WTC11 (cell line): ENCODE data around the gene DNAH1. TPM values are rescaled to one million over a fixed set of nuclear protein-coding genes. Genes with fewer than 3 reads are reported as not detected.

Source experiments
- ATAC-seq: fragments of 200-7000 bp; cut with Tn5 transposase; 2 replicates; pipeline ENCODE4 v1.10.0; 2021; ENCODE audit warnings: mild to moderate bottlenecking, moderate library complexity
- CTCF ChIA-PET: fragments of 300-600 bp; sonication (Branson Sonifier 250); formaldehyde crosslinking; loops from one replicate; lab custom pipeline; 2021; ENCODE audit warnings: antibody characterized with exemption; lab: Charles Lee
- POLR2A ChIA-PET: fragments of 350-600 bp; sonication (Branson Sonifier 250); formaldehyde crosslinking; loops from one replicate; lab custom pipeline; 2021; ENCODE audit warnings: antibody characterized with exemption; lab: Charles Lee
- DNase-seq: peaks from one replicate; pipeline ENCODE4 v3.0.0; 2021; ENCODE audit warnings: low spot score
- H3K27ac Mint-ChIP-seq: 2 replicates; pipeline ENCODE4 v1.8.0; 2021; ENCODE audit warnings: mixed read lengths
- H3K27me3 Mint-ChIP-seq: 2 replicates; pipeline ENCODE4 v1.8.0; 2021; ENCODE audit warnings: low read depth, mild to moderate bottlenecking, moderate library complexity, mixed read lengths
- H3K36me3 Mint-ChIP-seq: 2 replicates; pipeline ENCODE4 v1.8.0; 2021; ENCODE audit warnings: mixed read lengths
- H3K4me1 Mint-ChIP-seq: 2 replicates; pipeline ENCODE4 v1.8.0; 2022; ENCODE audit warnings: mixed read lengths
- H3K4me3 Mint-ChIP-seq: 2 replicates; pipeline ENCODE4 v1.8.0; 2021; ENCODE audit warnings: mild to moderate bottlenecking, moderate library complexity, mixed read lengths
- H3K9me3 Mint-ChIP-seq: 2 replicates; pipeline ENCODE4 v1.8.0; 2021; ENCODE audit warnings: mixed read lengths
- AFF4 ChIP-seq: sonication (generic); formaldehyde crosslinking; IDR thresholded peaks from 2 replicates; pipeline ENCODE4 v1.8.1; 2023; ENCODE audit warnings: mild to moderate bottlenecking, missing genetic modification reagents, borderline replicate concordance
- E2F5 ChIP-seq: sonication (generic); formaldehyde crosslinking; IDR thresholded peaks from 2 replicates; pipeline ENCODE4 v1.8.1; 2022; ENCODE audit warnings: mild to moderate bottlenecking, moderate library complexity, missing genetic modification reagents
- NFE2L1 ChIP-seq: sonication (generic); formaldehyde crosslinking; IDR thresholded peaks from 2 replicates; pipeline ENCODE4 v1.8.1; 2023; ENCODE audit warnings: missing genetic modification reagents
- NFYB ChIP-seq: sonication (generic); formaldehyde crosslinking; conservative IDR thresholded peaks from 2 replicates; pipeline ENCODE4 v1.8.0; 2022; ENCODE audit warnings: low read depth, missing genetic modification reagents
- NR1H2 ChIP-seq: sonication (generic); formaldehyde crosslinking; IDR thresholded peaks from 2 replicates; pipeline ENCODE4 v1.9.0; 2021; ENCODE audit warnings: mild to moderate bottlenecking, moderate library complexity, missing genetic modification reagents
- NR3C1 ChIP-seq: sonication (generic); formaldehyde crosslinking; conservative IDR thresholded peaks from 2 replicates; pipeline ENCODE4 v1.8.1; 2023; ENCODE audit warnings: low read depth, mild to moderate bottlenecking, missing genetic modification reagents
- ZNF219 ChIP-seq: sonication (generic); formaldehyde crosslinking; IDR thresholded peaks from 2 replicates; pipeline ENCODE4 v1.8.0; 2023; ENCODE audit warnings: missing genetic modification reagents, mild to moderate bottlenecking, borderline replicate concordance
- ZNF317 ChIP-seq: sonication (generic); formaldehyde crosslinking; IDR thresholded peaks from 2 replicates; pipeline ENCODE4 v1.8.1; 2023; ENCODE audit warnings: low read depth, mild to moderate bottlenecking, moderate library complexity, missing genetic modification reagents, borderline replicate concordance
- total RNA-seq: library from RNA; stranded (reverse); gene quantifications from 3 replicates; pipeline ENCODE4 v1.2.3, GENCODE V29; 2021
- TF ChIP-seq, protein P1 (sequence below): sonication (generic); formaldehyde crosslinking; IDR thresholded peaks from 2 replicates; pipeline ENCODE4 v1.8.1; 2022; ENCODE audit warnings: mild to moderate bottlenecking, missing genetic modification reagents, moderate library complexity, borderline replicate concordance
- TF ChIP-seq, protein P2 (sequence below): sonication (generic); formaldehyde crosslinking; IDR thresholded peaks from 2 replicates; pipeline ENCODE4 v1.8.0; 2022; ENCODE audit warnings: mild to moderate bottlenecking, missing genetic modification reagents
- TF ChIP-seq, protein P3 (sequence below): sonication (generic); formaldehyde crosslinking; conservative IDR thresholded peaks from 2 replicates; pipeline ENCODE4 v1.8.1; 2023; ENCODE audit warnings: mild to moderate bottlenecking, low read depth, missing genetic modification reagents, moderate library complexity
- TF ChIP-seq, protein P4 (sequence below): fragments of 250-450 bp; sonication (Bioruptor Pico); IDR thresholded peaks from 2 replicates; pipeline ENCODE4 v1.9.0; 2021; ENCODE audit warnings: mild to moderate bottlenecking, borderline replicate concordance

Gene DNAH1
- total RNA-seq, 1 experiment from 2014 or later, result 1.5 TPM

GRCh38 chr3:52407779-52408178, 91.7 kb downstream of the DNAH1 start (continued):
- TF ChIP-seq, protein P1, sequence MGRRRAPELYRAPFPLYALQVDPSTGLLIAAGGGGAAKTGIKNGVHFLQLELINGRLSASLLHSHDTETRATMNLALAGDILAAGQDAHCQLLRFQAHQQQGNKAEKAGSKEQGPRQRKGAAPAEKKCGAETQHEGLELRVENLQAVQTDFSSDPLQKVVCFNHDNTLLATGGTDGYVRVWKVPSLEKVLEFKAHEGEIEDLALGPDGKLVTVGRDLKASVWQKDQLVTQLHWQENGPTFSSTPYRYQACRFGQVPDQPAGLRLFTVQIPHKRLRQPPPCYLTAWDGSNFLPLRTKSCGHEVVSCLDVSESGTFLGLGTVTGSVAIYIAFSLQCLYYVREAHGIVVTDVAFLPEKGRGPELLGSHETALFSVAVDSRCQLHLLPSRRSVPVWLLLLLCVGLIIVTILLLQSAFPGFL (CRISPR knock-in tag), result no peak
- TF ChIP-seq E2F5 (CRISPR knock-in tag) (no peak), ZNF317 (CRISPR knock-in tag) (no peak)
- TF ChIP-seq, protein P2, sequence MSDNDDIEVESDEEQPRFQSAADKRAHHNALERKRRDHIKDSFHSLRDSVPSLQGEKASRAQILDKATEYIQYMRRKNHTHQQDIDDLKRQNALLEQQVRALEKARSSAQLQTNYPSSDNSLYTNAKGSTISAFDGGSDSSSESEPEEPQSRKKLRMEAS (CRISPR knock-in tag), result no peak
- TF ChIP-seq, all 79 proteins: peak for 0

GRCh38 chr3:52408466-52408865, 92.3 kb downstream of the DNAH1 start:
- Mint-ChIP-seq H3K36me3 (peaks cover 35% of the 10 kb centered on the region), H3K27ac (no peak overlapping the region; the same call in 1 of the 2 replicates), H3K4me1 (peaks cover 12% of the 10 kb centered on the region), H3K4me3 (peak overlapping the region; percentile 71), H3K27me3 (no peaks in the 10 kb centered on the region), H3K9me3 (no peaks in the 10 kb centered on the region)
- ChIA-PET CTCF (interaction anchor here (1.5 kb wide), 1 partner anchor 20 kb away, joined by 3 read pairs; no protein-coding TSS in a partner anchor), POLR2A (no interaction called here)
- TF ChIP-seq, protein P3, sequence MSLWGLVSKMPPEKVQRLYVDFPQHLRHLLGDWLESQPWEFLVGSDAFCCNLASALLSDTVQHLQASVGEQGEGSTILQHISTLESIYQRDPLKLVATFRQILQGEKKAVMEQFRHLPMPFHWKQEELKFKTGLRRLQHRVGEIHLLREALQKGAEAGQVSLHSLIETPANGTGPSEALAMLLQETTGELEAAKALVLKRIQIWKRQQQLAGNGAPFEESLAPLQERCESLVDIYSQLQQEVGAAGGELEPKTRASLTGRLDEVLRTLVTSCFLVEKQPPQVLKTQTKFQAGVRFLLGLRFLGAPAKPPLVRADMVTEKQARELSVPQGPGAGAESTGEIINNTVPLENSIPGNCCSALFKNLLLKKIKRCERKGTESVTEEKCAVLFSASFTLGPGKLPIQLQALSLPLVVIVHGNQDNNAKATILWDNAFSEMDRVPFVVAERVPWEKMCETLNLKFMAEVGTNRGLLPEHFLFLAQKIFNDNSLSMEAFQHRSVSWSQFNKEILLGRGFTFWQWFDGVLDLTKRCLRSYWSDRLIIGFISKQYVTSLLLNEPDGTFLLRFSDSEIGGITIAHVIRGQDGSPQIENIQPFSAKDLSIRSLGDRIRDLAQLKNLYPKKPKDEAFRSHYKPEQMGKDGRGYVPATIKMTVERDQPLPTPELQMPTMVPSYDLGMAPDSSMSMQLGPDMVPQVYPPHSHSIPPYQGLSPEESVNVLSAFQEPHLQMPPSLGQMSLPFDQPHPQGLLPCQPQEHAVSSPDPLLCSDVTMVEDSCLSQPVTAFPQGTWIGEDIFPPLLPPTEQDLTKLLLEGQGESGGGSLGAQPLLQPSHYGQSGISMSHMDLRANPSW (CRISPR knock-in tag), result no peak
- TF ChIP-seq NFYB (CRISPR knock-in tag) (no peak), NFE2L1 (CRISPR knock-in tag) (no peak), AFF4 (CRISPR knock-in tag) (no peak), ZNF219 (CRISPR knock-in tag) (no peak), NR1H2 (CRISPR knock-in tag) (no peak), NR3C1 (no peak)
- TF ChIP-seq, protein P4, sequence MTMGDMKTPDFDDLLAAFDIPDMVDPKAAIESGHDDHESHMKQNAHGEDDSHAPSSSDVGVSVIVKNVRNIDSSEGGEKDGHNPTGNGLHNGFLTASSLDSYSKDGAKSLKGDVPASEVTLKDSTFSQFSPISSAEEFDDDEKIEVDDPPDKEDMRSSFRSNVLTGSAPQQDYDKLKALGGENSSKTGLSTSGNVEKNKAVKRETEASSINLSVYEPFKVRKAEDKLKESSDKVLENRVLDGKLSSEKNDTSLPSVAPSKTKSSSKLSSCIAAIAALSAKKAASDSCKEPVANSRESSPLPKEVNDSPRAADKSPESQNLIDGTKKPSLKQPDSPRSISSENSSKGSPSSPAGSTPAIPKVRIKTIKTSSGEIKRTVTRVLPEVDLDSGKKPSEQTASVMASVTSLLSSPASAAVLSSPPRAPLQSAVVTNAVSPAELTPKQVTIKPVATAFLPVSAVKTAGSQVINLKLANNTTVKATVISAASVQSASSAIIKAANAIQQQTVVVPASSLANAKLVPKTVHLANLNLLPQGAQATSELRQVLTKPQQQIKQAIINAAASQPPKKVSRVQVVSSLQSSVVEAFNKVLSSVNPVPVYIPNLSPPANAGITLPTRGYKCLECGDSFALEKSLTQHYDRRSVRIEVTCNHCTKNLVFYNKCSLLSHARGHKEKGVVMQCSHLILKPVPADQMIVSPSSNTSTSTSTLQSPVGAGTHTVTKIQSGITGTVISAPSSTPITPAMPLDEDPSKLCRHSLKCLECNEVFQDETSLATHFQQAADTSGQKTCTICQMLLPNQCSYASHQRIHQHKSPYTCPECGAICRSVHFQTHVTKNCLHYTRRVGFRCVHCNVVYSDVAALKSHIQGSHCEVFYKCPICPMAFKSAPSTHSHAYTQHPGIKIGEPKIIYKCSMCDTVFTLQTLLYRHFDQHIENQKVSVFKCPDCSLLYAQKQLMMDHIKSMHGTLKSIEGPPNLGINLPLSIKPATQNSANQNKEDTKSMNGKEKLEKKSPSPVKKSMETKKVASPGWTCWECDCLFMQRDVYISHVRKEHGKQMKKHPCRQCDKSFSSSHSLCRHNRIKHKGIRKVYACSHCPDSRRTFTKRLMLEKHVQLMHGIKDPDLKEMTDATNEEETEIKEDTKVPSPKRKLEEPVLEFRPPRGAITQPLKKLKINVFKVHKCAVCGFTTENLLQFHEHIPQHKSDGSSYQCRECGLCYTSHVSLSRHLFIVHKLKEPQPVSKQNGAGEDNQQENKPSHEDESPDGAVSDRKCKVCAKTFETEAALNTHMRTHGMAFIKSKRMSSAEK (CRISPR knock-in tag), result no peak
- TF ChIP-seq, protein P2 (CRISPR knock-in tag), result no peak
- ATAC-seq (no peak), DNase-seq (no peak)
